ENCODE results near the gene PICK1. TPM values are rescaled to one million over a fixed set of nuclear protein-coding genes. Genes with fewer than 3 reads are reported as not detected.

PICK1 gene
- total and polyA plus RNA-seq, 2 donors from 2014 or later = 28.4 to 43.4 TPM

DNA sequence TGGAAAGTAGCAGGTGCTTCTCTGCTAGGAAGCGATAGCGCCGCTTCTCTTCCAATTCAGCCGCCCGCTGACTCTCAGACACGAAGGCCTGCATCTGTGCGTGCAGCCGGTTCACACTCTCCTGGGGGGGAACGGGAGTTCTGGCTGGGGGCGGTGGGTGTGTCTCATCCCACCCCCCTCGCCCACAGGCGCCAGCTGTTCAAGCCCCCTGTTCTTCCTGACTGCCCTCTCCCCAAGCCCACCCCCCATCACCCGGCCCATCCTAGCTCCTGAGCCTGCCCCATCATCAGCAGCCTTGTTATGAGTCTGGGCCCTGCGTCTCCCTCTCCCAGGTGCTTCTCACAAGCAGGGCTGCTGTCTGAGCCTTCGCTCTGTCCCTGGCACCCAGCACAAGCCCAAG is 39.9 kb downstream of the PICK1 start:
- no peaks in the 10 kb centered on the region for H3K27me3 ChIP-seq (ENCODE audit: control insufficient read depth, insufficient read depth, low read length)
- DNase-seq (peak in 1 of 5 donors; percentile 52), FAIRE-seq (no peak)
- TF ChIP-seq, protein P1, sequence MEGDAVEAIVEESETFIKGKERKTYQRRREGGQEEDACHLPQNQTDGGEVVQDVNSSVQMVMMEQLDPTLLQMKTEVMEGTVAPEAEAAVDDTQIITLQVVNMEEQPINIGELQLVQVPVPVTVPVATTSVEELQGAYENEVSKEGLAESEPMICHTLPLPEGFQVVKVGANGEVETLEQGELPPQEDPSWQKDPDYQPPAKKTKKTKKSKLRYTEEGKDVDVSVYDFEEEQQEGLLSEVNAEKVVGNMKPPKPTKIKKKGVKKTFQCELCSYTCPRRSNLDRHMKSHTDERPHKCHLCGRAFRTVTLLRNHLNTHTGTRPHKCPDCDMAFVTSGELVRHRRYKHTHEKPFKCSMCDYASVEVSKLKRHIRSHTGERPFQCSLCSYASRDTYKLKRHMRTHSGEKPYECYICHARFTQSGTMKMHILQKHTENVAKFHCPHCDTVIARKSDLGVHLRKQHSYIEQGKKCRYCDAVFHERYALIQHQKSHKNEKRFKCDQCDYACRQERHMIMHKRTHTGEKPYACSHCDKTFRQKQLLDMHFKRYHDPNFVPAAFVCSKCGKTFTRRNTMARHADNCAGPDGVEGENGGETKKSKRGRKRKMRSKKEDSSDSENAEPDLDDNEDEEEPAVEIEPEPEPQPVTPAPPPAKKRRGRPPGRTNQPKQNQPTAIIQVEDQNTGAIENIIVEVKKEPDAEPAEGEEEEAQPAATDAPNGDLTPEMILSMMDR (IDR thresholded peaks at IDR 0.05; ENCODE audit: borderline replicate concordance, extremely low read depth, insufficient read depth) = no peak
- H3K4me1 ChIP-seq (ENCODE audit: control insufficient read depth in 2 of 3, insufficient read depth in 2 of 3, low read depth in 1 of 3, low read length in 3 of 3) = peaks cover 0 to 4% (median 0%) of the 10 kb centered on the region in 3 donors
- H3K4me3 ChIP-seq (ENCODE audit: low read length in 3 of 3) = no peak overlapping the region
- no peaks in the 10 kb centered on the region for H3K36me3 ChIP-seq (ENCODE audit: control insufficient read depth in 2 of 3, insufficient read depth in 3 of 3, low read length in 3 of 3)
- intact Hi-C loops (cut with DNase I) = no loop called here
- no peak overlapping the region for H3K9ac ChIP-seq (ENCODE audit: low read length in 3 of 3)
- H3K9me3 ChIP-seq (ENCODE audit: control insufficient read depth in 2 of 3, insufficient read depth in 1 of 3, low read length in 3 of 3) = no peaks in the 10 kb centered on the region
- no peak overlapping the region for H3K27ac ChIP-seq (ENCODE audit: low read depth in 2 of 2, low read length in 2 of 2)

GRCh38 chr22:38097557-38098409 is 40.6 kb downstream of the PICK1 start:
- Histone ChIP-seq H3K9me3 (ENCODE audit: control insufficient read depth in 2 of 3, insufficient read depth in 1 of 3, low read length in 3 of 3) (no peaks in the 10 kb centered on the region), H3K4me1 (ENCODE audit: control insufficient read depth in 2 of 3, insufficient read depth in 2 of 3, low read depth in 1 of 3, low read length in 3 of 3) (peaks cover 0 to 4% (median 0%) of the 10 kb centered on the region in 3 donors), H3K4me3 (ENCODE audit: low read length in 3 of 3) (no peak overlapping the region), H3K36me3 (ENCODE audit: control insufficient read depth in 2 of 3, insufficient read depth in 3 of 3, low read length in 3 of 3) (no peaks in the 10 kb centered on the region), H3K27ac (ENCODE audit: low read depth in 2 of 2, low read length in 2 of 2) (no peak overlapping the region), H3K27me3 (ENCODE audit: control insufficient read depth, insufficient read depth, low read length) (no peaks in the 10 kb centered on the region), H3K9ac (ENCODE audit: low read length in 3 of 3) (no peak overlapping the region)
- no peak for FAIRE-seq
- intact Hi-C loops (cut with DNase I) = no loop called here
- TF ChIP-seq, protein P1 (IDR thresholded peaks at IDR 0.05; ENCODE audit: borderline replicate concordance, extremely low read depth, insufficient read depth) = no peak
- peak; percentile 60 to 83 (median 68) for DNase-seq

- TF ChIP-seq, protein P1 (IDR thresholded peaks at IDR 0.05; ENCODE audit: borderline replicate concordance, extremely low read depth, insufficient read depth) = no peak
- Histone ChIP-seq H3K27me3 (ENCODE audit: control insufficient read depth, insufficient read depth, low read length) (no peaks in the 10 kb centered on the region), H3K9ac (ENCODE audit: low read length in 3 of 3) (no peak overlapping the region), H3K9me3 (ENCODE audit: control insufficient read depth in 2 of 3, insufficient read depth in 1 of 3, low read length in 3 of 3) (no peaks in the 10 kb centered on the region), H3K4me3 (ENCODE audit: low read length in 3 of 3) (no peak overlapping the region), H3K27ac (ENCODE audit: low read depth in 2 of 2, low read length in 2 of 2) (no peak overlapping the region), H3K4me1 (ENCODE audit: control insufficient read depth in 2 of 3, insufficient read depth in 2 of 3, low read depth in 1 of 3, low read length in 3 of 3) (peaks cover 0 to 4% (median 0%) of the 10 kb centered on the region in 3 donors), H3K36me3 (ENCODE audit: control insufficient read depth in 2 of 3, insufficient read depth in 3 of 3, low read length in 3 of 3) (no peaks in the 10 kb centered on the region)
- intact Hi-C loops (cut with DNase I) = no loop called here
- no peak for FAIRE-seq
- DNase-seq = no peak
Measured at GRCh38 chr22:38098410-38099249, 41.4 kb downstream of the PICK1 start.
